ENCODE data around the gene GARNL3.

- TF ChIP-seq EZH2 (IDR thresholded peaks at IDR 0.05) (no peak), POLR2AphosphoS5 (IDR thresholded peaks at IDR 0.05; ENCODE audit: borderline replicate concordance, low read depth, low read length) (no peak), FOXP2 (optimal IDR thresholded peaks at IDR 0.05; ENCODE audit: control extremely low read depth, extremely low read length, insufficient read depth) (no peak)
Measured at GRCh38 chr9:127263237-127263636, 1.3 kb upstream of the GARNL3 start.
